ENCODE measurements around the gene IFIH1.

IFIH1 gene

GRCh38 chr2:162318328-162319180, at the start of gene IFIH1:
IFIH1 (minus strand) TSS chr2:162318684; CDS start chr2:162318307, 377 bp downstream.
- Histone ChIP-seq H3K27me3 (ENCODE audit: control insufficient read depth in 1 of 2, insufficient read depth in 2 of 2, low read length in 2 of 2) (no peaks in the 10 kb centered on the region), H3K9ac (ENCODE audit: low read length) (peak within 1 kb of the TSS; percentile 78), H3K4me1 (ENCODE audit: insufficient read depth, low read length) (peaks cover 23% of the 10 kb centered on the region), H3K36me3 (ENCODE audit: insufficient read depth, low read length) (no peaks in the 10 kb centered on the region), H3K9me3 (ENCODE audit: low read length) (no peaks in the 10 kb centered on the region), H3K27ac (ENCODE audit: low read depth, low read length) (peak within 1 kb of the TSS; percentile 35), H3K4me3 (ENCODE audit: low read depth in 1 of 2, low read length in 2 of 2) (peak within 1 kb of the TSS; percentile 78 to 99)

DNA sequence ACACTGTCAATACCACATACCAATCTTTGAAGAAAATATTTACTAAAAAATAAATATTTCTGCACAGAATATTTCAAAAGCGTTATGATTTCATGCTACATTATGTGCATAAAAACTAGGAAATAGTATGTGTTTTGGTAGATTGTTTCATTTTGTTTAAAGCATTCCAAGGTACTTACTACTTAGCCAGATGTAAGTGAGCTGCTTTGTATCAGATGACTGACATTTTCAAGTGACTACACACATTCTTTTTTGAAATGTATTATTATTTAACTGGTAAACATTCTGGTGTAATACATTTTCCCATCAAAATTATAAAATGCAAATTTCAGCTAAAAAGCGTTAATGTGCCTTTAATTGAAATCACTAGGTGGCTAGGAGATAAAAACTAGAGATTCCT, 46.9 kb upstream of the IFIH1 start:
- no peak overlapping the region for H3K4me3 ChIP-seq (ENCODE audit: low read depth in 1 of 2, low read length in 2 of 2)
- H3K9ac ChIP-seq (ENCODE audit: low read length): no peak overlapping the region
- H3K4me1 ChIP-seq (ENCODE audit: insufficient read depth, low read length): peaks cover 7% of the 10 kb centered on the region
- H3K36me3 ChIP-seq (ENCODE audit: insufficient read depth, low read length): no peaks in the 10 kb centered on the region
- no peaks in the 10 kb centered on the region for H3K9me3 ChIP-seq (ENCODE audit: low read length)
- H3K27ac ChIP-seq (ENCODE audit: low read depth, low read length): no peak overlapping the region
- H3K27me3 ChIP-seq (ENCODE audit: control insufficient read depth in 1 of 2, insufficient read depth in 2 of 2, low read length in 2 of 2): no peaks in the 10 kb centered on the region

GRCh38 chr2:162344617-162344950, 26.1 kb upstream of the IFIH1 start:
- Histone ChIP-seq H3K9me3 (ENCODE audit: low read length) (no peaks in the 10 kb centered on the region), H3K36me3 (ENCODE audit: insufficient read depth, low read length) (no peaks in the 10 kb centered on the region), H3K4me3 (ENCODE audit: low read depth in 1 of 2, low read length in 2 of 2) (peak overlapping the region; percentile 84 to 93), H3K9ac (ENCODE audit: low read length) (peak overlapping the region; percentile 46), H3K27ac (ENCODE audit: low read depth, low read length) (peak overlapping the region; percentile 60), H3K4me1 (ENCODE audit: insufficient read depth, low read length) (peaks cover 4% of the 10 kb centered on the region), H3K27me3 (ENCODE audit: control insufficient read depth in 1 of 2, insufficient read depth in 2 of 2, low read length in 2 of 2) (no peaks in the 10 kb centered on the region)

DNA sequence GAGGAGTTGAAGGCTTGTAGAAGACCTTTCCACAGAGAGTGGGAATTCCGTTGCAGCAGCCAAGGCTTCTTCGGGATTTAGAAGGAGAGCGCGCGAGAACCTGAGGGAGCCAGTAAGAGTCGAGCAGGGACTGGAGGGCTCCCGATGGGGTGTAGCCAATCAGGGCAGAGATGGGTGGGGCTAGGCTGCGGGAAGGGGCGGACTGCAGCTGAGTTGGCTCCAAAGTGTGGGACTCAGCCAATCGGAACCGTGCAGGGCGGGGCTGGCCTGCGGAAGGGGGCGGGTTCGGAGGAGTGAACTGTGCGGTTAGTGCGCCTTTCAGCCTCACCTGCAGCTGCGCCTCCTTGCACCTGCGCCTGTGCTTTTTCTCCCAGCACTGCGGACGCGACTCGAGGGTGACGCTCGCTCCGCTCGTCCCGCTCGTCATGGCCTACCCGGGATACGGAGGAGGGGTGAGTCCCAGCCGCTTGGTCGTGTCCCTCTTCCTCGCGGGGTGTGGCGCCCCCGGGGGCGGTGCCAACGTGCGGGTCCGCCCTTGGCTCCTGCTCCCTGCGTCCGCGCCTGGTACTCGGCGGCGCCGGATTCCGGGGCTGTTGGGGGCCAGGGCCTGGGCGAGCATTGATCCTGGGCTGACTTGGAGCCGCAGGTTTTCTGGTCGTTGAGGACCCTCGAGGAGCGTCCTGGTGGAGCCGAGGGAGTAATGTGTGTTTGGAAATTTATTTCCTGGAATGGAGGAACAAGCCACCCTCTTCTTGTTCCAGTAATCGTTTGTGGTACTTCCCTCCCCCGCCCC, 25.5 kb upstream of the IFIH1 start, which contains the start of gene GCA:
Gene GCA, plus strand, starts transcription at position 309 of the 793 bp plus-strand sequence. Its CDS starts 117 bp downstream, at position 426.
- Histone ChIP-seq H3K27me3 (ENCODE audit: control insufficient read depth in 1 of 2, insufficient read depth in 2 of 2, low read length in 2 of 2) (no peaks in the 10 kb centered on the region), H3K27ac (ENCODE audit: low read depth, low read length) (peak within 1 kb of the TSS; percentile 60), H3K36me3 (ENCODE audit: insufficient read depth, low read length) (no peaks in the 10 kb centered on the region), H3K4me1 (ENCODE audit: insufficient read depth, low read length) (peaks cover 4% of the 10 kb centered on the region), H3K4me3 (ENCODE audit: low read depth in 1 of 2, low read length in 2 of 2) (peak within 1 kb of the TSS; percentile 84 to 93), H3K9me3 (ENCODE audit: low read length) (no peaks in the 10 kb centered on the region), H3K9ac (ENCODE audit: low read length) (peak within 1 kb of the TSS; percentile 46)

DNA sequence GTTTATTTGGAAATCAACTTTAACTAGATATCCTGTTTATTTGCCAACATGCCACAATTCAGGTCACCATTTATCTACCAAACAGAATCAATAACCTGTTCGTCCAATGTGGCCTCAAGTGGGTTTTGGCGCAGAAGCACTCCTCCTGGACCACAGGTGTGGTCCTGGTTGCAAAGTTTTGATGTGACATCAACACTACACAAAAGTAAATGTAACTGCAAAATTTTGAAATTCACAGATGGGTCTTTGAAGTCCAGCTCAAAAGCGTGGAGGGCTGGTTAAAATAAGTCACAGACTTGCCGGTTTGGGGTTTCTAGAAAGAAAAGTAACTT, 25.0 kb upstream of the IFIH1 start:
- Histone ChIP-seq H3K27me3 (ENCODE audit: control insufficient read depth in 1 of 2, insufficient read depth in 2 of 2, low read length in 2 of 2) (no peaks in the 10 kb centered on the region), H3K9me3 (ENCODE audit: low read length) (no peaks in the 10 kb centered on the region), H3K9ac (ENCODE audit: low read length) (no peak overlapping the region), H3K4me1 (ENCODE audit: insufficient read depth, low read length) (peaks cover 4% of the 10 kb centered on the region), H3K27ac (ENCODE audit: low read depth, low read length) (no peak overlapping the region), H3K4me3 (ENCODE audit: low read depth in 1 of 2, low read length in 2 of 2) (peak overlapping the region; percentile 84 to 93), H3K36me3 (ENCODE audit: insufficient read depth, low read length) (no peaks in the 10 kb centered on the region)

DNA sequence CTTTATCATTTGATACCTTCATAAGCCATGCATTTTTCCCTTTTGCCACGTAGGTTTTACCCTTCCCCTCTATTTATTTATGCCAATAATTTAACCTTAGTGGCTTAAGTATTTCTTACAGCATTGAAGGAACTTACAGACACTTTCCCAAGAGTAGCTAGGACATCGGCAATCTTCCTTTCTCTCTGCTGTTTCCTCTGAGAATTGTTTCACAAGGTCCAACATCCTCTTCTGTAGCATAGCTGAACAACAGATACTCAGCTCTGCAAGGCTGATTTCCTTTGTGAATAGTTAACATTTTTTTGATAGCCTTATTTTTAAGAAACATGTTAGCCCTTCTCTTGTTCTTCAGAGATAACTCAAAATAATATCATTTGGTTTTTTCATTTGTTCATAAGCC, 24.4 kb upstream of the IFIH1 start:
- H3K9ac ChIP-seq (ENCODE audit: low read length): no peak overlapping the region
- no peaks in the 10 kb centered on the region for H3K9me3 ChIP-seq (ENCODE audit: low read length)
- no peaks in the 10 kb centered on the region for H3K36me3 ChIP-seq (ENCODE audit: insufficient read depth, low read length)
- H3K4me1 ChIP-seq (ENCODE audit: insufficient read depth, low read length): peaks cover 4% of the 10 kb centered on the region
- no peaks in the 10 kb centered on the region for H3K27me3 ChIP-seq (ENCODE audit: control insufficient read depth in 1 of 2, insufficient read depth in 2 of 2, low read length in 2 of 2)
- H3K4me3 ChIP-seq (ENCODE audit: low read depth in 1 of 2, low read length in 2 of 2): no peak overlapping the region
- no peak overlapping the region for H3K27ac ChIP-seq (ENCODE audit: low read depth, low read length)

GRCh38 chr2:162342321-162342720, 23.8 kb upstream of the IFIH1 start:
- H3K9ac ChIP-seq (ENCODE audit: low read length): no peak overlapping the region
- no peak overlapping the region for H3K27ac ChIP-seq (ENCODE audit: low read depth, low read length)
- H3K36me3 ChIP-seq (ENCODE audit: insufficient read depth, low read length): no peaks in the 10 kb centered on the region
- H3K9me3 ChIP-seq (ENCODE audit: low read length): no peaks in the 10 kb centered on the region
- H3K4me1 ChIP-seq (ENCODE audit: insufficient read depth, low read length): peaks cover 4% of the 10 kb centered on the region
- H3K27me3 ChIP-seq (ENCODE audit: control insufficient read depth in 1 of 2, insufficient read depth in 2 of 2, low read length in 2 of 2): no peaks in the 10 kb centered on the region
- H3K4me3 ChIP-seq (ENCODE audit: low read depth in 1 of 2, low read length in 2 of 2): no peak overlapping the region

DNA sequence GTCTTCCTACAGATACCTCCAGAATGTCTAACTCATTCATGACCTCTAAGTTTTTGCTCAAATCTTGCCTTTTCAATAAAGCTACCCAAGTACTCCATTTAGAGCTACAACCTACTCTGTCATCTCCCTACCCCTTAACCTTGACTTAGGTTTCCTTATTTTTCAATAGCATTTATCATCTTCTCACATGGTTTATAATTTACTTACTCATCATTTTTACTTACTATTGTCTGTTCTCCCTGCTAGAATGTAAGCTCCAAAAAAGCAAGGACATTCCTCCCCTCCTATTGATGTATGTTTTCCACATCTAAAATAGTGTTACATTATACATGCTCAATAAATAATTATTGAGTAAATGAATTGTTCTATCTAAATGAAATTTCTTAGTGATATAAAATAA, 22.3 kb upstream of the IFIH1 start:
- Histone ChIP-seq H3K27ac (ENCODE audit: low read depth, low read length) (no peak overlapping the region), H3K4me3 (ENCODE audit: low read depth in 1 of 2, low read length in 2 of 2) (no peak overlapping the region), H3K9ac (ENCODE audit: low read length) (no peak overlapping the region), H3K27me3 (ENCODE audit: control insufficient read depth in 1 of 2, insufficient read depth in 2 of 2, low read length in 2 of 2) (no peaks in the 10 kb centered on the region), H3K36me3 (ENCODE audit: insufficient read depth, low read length) (no peaks in the 10 kb centered on the region), H3K9me3 (ENCODE audit: low read length) (no peaks in the 10 kb centered on the region), H3K4me1 (ENCODE audit: insufficient read depth, low read length) (peaks cover 4% of the 10 kb centered on the region)

DNA sequence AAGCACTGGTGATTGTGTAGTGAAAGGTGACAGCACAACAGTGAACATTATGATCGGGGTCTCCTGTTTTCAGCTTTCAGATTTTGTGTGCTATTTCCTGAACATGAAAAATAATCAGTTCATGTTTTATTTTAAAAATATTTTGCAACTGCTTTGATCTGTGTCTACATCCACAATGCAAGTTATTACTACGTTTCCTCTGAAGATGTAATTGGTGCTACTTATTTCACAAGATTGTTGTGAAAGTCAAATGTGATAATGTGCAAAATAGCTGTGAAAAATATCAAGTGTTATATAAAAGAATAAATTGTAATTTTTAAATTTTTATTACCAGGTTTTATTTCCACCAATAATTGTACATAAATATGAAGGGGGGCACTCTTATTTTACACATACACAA, 19.4 kb upstream of the IFIH1 start:
- no peaks in the 10 kb centered on the region for H3K36me3 ChIP-seq (ENCODE audit: insufficient read depth, low read length)
- no peaks in the 10 kb centered on the region for H3K27me3 ChIP-seq (ENCODE audit: control insufficient read depth in 1 of 2, insufficient read depth in 2 of 2, low read length in 2 of 2)
- H3K27ac ChIP-seq (ENCODE audit: low read depth, low read length): no peak overlapping the region
- no peak overlapping the region for H3K9ac ChIP-seq (ENCODE audit: low read length)
- no peaks in the 10 kb centered on the region for H3K9me3 ChIP-seq (ENCODE audit: low read length)
- no peak overlapping the region for H3K4me3 ChIP-seq (ENCODE audit: low read depth in 1 of 2, low read length in 2 of 2)
- no peaks in the 10 kb centered on the region for H3K4me1 ChIP-seq (ENCODE audit: insufficient read depth, low read length)

DNA sequence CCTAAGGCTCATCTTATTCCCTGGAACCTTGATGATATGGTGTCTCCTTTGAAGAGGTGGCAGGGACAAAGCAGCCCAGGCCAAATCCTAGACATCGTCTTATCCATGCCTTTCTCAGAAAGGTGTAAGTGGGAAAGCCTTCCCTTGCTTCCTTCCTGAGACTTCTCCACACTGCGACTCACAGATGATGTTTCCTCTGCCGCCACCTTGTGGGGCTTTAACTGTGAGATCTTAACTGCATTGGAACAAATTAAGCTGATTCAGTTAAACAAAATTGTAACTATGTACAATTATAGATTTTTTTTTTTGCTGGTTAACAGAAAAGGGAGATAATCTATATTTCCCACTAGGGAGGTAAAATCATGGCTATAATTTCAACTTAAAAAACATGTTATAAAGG, 15.5 kb upstream of the IFIH1 start:
- Histone ChIP-seq H3K4me3 (ENCODE audit: low read depth in 1 of 2, low read length in 2 of 2) (no peak overlapping the region), H3K27ac (ENCODE audit: low read depth, low read length) (no peak overlapping the region), H3K4me1 (ENCODE audit: insufficient read depth, low read length) (no peaks in the 10 kb centered on the region), H3K36me3 (ENCODE audit: insufficient read depth, low read length) (no peaks in the 10 kb centered on the region), H3K9ac (ENCODE audit: low read length) (no peak overlapping the region), H3K9me3 (ENCODE audit: low read length) (no peaks in the 10 kb centered on the region), H3K27me3 (ENCODE audit: control insufficient read depth in 1 of 2, insufficient read depth in 2 of 2, low read length in 2 of 2) (no peaks in the 10 kb centered on the region)

DNA sequence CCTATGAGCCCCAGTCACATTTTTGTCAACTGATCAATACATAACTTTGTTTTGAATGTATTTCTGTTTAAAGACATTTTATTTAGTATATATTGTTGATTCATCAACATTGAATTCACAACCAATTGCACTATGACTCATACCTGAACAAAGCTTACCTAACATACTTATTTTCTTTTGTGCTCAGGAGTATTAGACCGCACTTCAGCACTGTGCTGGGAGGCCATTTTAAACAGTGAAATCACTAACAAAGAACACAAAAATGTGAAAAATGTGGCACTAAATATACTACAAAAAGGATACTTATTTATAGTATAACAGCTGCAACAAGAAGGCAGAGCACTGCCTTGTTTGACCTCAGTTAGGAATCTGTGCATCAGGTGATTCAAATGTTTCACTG, 12.4 kb upstream of the IFIH1 start:
- no peaks in the 10 kb centered on the region for H3K9me3 ChIP-seq (ENCODE audit: low read length)
- no peak overlapping the region for H3K27ac ChIP-seq (ENCODE audit: low read depth, low read length)
- no peaks in the 10 kb centered on the region for H3K36me3 ChIP-seq (ENCODE audit: insufficient read depth, low read length)
- H3K27me3 ChIP-seq (ENCODE audit: control insufficient read depth in 1 of 2, insufficient read depth in 2 of 2, low read length in 2 of 2): no peaks in the 10 kb centered on the region
- no peak overlapping the region for H3K4me3 ChIP-seq (ENCODE audit: low read depth in 1 of 2, low read length in 2 of 2)
- H3K4me1 ChIP-seq (ENCODE audit: insufficient read depth, low read length): no peaks in the 10 kb centered on the region
- no peak overlapping the region for H3K9ac ChIP-seq (ENCODE audit: low read length)

Data from muscle layer of colon (tissue), 2 donors.